KG1 (cell line): ENCODE data around the gene VN1R2.
"Not testable (repeated sequence)": the region's sequence is repeated elsewhere in the genome, so short reads cannot be mapped to it uniquely, and the experiment has no call there.

Experiments
- DNase-seq: peaks from one replicate; lab custom pipeline; 2025; lab: John Stamatoyannopoulos, UW

VN1R2 gene, protein sequence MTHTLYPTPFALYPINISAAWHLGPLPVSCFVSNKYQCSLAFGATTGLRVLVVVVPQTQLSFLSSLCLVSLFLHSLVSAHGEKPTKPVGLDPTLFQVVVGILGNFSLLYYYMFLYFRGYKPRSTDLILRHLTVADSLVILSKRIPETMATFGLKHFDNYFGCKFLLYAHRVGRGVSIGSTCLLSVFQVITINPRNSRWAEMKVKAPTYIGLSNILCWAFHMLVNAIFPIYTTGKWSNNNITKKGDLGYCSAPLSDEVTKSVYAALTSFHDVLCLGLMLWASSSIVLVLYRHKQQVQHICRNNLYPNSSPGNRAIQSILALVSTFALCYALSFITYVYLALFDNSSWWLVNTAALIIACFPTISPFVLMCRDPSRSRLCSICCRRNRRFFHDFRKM

DNA sequence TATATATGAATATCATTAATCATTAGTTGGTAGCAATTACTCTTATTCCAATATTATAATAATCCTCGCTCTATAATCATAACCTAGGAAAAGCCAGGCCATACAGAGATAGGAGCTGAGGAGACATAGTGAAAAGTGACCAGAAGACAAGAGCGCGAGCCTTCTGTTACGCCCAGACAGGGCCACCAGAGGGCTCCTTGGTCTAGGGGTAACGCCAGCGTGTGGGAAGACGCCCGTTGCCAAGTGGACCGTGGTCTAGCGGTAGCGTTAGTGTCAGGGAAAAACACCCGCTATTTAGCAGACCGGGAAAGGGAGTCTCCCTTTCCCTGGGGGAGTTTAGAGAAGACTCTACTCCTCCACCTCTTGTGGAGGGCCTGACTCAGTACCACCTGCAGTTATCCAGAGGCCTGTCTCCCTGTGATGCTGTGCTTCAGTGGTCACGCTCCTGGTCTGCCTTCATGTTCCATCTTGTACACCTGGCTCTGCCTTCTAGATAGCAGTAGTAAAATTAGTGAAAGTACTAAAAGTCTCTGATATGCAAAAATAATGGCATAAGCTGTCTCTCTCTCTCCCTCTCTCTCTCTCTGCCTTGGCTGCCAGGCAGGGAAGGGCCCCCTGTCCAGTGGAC lies at the start of gene VN1R2:
TSS of gene VN1R2 (plus strand) at position 578 of the 628 bp plus-strand sequence. CDS start 84 bp downstream, outside the sequence.
- not testable (repeated sequence) for DNase-seq

DNA sequence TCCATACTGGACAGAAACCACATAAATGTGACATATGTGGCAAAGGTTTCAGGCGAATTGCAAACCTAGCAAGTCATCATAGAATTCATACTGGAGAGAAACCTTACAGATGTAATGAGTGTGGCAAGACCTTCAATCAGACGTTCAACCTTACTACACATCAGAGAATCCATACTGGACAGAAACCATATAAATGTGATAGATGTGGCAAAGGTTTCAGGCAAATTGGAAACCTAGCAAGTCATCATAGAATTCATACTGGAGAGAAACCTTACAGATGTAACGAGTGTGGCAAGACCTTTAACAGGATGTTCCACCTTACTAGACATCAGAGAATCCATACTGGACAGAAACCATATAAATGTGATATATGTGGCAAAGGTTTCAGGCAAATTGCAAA lies 46.5 kb upstream of the VN1R2 start:
- DNase-seq, result not testable (repeated sequence)

DNA sequence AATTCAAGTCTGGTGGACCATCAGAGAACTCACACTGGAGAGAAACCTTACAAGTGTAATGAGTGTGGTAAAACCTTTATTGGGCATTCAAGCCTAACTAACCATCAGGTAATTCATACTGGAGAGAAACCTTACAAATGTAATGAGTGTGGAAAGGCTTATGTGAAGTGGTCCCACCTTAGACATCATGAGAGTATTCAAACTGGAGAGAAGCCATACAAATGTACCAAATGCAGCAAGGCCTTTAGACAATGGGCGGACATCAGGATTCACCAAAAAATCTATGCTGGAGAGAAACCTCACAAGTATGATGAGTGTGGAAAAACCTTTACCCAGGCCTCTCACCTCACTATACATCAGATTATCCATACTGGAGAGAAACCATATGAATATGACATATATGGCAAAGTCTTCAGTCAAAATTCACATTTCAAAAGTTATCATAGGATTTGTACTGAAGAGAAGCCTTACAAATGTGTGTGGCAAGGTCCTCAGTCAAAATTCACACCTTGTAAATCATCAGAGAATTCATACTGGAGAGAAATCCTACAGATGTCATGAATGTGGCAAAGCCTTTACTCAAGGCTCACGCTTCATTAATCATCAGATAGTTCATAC lies 45.3 kb upstream of the VN1R2 start:
- no peak for DNase-seq

DNA sequence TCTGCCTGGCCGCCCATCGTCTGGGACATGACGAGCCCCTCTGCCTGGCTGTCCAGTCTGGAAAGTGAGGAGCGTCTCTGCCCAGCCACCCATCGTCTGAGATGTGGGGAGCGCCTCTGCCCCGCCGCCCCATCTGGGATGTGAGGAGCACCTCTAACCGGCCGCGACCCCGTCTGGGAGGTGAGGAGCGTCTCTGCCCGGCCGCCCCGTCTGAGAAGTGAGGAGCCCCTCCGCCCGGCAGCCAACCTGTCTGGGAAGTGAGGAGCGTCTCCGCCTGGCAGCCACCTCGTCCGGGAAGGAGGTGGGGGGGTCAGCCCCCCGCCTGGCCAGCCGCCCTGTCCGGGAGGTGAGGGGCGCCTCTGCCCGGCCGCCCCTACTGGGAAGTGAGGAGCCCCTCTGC lies 35.4 kb upstream of the VN1R2 start:
- not testable (repeated sequence) for DNase-seq

DNA sequence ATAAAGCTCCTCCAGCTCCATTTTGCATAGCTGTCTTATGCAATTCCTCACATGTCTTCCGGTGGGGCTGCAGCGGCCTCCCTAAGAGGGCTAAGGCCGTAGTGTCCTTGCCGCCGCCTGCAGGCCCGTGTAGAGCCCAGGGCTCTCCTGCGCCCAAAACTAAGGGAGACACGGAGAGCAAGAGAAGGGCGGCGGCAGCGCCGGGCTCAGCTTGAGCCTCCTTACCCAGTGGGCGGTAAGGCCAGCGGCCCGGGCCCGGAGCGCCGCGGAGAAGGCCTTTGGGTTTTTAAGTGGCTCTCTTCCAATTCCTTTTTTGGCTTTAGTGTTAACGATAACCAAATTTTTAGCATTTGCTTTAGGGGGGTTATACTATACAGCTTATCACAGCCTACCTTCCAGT lies 33.5 kb upstream of the VN1R2 start:
- no peak for DNase-seq

DNA sequence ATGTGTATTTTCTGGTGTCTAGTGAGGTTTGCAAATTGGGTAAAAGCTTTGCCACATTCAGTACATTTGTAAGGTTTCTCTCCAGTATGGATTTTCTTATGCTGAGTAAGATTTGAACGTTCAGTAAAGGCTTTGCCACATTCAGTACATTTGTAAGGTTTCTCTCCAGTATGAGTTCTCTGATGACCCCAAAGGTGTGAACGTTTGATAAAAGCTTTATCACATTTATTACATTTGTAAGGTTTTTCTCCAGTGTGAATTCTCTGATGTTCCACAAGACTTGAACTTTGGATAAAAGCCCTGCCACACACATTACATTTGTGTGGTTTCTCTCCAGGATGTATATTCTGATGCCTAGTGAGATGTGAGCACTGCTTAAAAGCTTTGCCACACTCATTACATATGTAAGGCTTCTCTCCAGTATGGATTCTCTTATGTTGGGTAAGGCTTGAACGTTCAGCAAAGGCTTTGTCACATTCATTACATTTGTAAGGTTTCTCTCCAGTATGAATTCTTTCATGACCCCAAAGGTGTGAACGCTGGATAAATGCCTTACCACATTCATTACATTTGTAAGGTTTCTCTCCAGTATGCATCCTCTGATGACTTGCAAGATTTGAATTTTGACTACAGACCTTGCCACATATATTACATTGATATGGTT lies 20.8 kb upstream of the VN1R2 start:
- no peak for DNase-seq

DNA sequence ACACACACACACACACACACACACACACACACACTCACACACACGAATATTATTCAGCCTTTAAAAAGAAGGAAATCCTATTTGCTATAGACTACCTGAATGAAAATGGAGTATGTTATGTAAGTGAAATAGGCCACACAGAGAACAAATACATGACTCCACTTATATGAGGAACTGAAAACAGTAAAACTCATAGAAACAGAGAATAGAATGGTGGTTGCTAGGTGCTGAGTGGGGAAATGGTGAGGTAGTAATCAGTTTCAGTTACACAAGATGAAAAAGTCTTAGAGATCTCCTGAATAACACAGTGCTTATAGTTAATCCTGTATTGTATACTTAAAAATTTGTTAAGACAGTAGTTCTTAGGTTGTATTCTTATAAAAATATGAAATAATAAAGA lies 11.6 kb upstream of the VN1R2 start:
- no peak for DNase-seq

DNA sequence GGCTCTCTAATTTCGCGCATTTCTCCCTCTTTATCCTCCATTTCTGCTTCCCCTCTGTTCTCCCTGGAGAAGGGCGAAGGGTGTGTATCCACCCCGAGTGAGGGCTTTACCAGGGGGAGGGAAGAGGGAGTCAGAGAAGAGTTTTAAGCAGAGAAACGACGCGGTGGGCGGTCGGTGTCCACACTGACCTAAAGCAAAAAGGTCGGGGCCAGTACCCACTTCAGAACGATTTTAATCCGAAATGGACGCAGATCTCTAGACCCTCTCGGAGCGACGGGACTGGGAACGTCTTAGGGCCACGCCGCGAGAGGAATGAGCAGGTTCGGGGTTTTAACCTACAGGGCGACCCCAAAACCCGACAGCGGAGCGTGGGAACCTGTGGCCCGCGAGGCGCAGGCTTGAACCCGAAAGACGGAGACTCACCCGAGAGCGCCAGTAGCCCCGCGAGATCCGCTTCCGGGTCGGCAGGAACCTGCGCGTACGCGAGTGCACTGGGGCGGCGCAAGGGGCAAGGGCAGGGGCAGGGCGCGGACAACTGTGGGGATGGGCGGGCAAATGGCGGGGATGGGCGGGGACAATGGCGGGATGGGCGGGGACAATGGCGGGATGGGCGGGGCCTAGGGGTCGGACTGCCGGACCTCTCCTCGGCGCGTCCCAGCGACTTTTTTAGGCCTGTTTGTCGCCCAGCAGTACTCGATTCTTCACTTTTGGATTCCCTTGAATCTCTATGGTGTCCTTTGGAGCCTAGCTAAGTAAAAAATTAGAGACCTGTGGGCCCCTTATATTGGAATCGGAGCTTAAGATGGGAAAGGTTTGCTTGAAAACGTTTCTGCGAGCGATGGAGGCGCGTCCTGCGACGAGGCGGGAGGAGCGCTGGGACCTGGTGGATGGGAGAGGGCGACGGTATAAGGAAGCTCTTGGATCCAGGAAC lies 3.4 kb upstream of the VN1R2 start, which contains the start of gene ZNF677:
TSS of gene ZNF677 (minus strand) at position 463 of the 931 bp plus-strand sequence. CDS start 3,323 bp downstream, outside the sequence.
- DNase-seq, result peak; percentile 43

DNA sequence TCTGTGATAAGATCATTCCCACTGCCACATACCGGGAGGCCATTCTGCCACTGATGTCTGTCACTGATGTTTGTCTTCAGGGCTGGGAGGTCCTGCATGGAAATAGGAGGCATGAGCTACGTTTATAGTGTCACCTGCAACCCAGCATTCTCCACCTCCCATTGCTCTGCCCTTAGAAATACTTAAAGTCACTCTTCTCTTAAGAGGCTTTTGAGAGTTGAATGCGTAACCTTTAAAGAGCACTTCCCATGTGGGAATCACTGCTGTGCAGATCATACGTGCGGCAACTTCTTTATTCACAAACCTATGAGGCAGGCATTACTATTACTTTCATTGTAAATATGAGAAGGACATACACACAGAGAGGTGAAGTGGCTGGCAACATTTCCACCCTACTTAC lies 9.5 kb downstream of the VN1R2 start, which contains the start of gene VN1R4:
TSS of gene VN1R4 (minus strand) at position 101 of the 400 bp plus-strand sequence. CDS start at position 43, 58 bp downstream.
- not testable (repeated sequence) for DNase-seq

DNA sequence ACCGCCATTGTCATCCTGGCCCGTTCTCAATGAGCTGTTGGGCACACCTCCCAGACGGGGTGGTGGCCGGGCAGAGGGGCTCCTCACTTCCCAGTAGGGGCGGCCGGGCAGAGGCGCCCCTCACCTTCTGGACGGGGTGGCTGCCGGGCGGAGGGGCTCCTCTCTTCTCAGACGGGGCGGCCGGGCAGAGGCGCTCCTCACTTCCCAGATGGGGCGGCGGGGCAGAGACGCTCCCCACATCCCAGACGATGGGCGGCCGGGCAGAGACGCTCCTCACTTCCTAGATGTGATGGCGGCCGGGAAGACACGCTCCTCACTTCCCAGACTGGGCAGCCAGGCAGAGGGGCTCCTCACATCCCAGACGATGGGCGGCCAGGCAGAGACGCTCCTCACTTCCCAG lies 11.8 kb downstream of the VN1R2 start:
- not testable (repeated sequence) for DNase-seq

DNA sequence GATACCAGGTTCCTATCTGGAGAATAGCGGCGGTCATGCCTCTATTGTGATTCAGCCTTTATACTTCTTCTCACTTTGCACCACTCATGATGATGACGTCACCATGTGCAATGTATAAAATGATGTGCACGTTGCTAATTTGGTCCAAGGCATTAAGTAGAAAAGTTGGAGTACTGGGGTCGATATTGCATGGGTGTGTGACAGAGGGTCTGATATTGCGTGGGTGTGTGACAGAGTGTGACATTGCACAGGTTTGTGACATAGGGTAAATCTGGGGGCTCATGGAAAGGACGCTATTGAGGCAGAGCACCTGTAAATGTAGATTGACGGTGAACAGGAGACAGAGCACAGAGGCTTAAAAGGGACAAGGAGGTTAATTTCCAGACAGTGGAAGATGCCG lies 14.0 kb downstream of the VN1R2 start:
- no peak for DNase-seq

DNA sequence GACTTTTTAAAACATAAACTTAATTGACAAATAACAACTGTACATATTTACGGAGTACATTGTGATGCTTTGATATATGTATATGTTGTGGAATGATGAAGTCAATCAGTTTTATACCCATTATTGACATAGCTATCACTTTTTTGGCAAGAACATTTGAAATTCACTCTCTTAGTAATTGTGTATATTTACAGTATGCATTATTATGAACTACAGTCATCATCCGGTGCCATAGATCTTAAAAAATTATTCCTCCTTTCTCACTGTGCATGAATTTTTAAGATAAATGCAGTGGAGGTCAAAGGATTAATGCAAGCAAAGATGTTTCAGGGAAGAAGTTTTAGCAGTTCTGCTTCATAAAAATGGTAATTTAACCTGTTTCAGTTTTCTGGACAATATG lies 17.4 kb downstream of the VN1R2 start:
- no peak for DNase-seq

DNA sequence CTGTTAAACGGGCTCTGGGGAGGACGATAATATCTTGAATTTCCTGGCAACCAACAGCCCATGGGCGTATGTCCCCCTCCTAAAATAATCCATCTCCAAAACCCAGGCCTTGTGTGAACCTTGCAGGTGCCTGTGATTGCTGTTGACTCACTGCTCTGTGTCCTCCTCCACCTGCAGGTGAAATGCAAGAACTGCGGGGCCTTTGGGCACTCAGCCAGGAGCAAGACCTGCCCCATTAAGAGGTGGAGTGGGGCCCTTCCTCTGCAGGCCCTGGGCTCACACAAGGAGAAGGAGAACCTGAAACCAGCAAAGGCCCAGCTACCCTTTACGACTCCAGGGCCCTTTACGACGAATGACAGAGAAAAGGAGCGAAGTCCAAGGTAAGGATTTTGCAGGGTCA lies 23.9 kb downstream of the VN1R2 start:
- not testable (repeated sequence) for DNase-seq

DNA sequence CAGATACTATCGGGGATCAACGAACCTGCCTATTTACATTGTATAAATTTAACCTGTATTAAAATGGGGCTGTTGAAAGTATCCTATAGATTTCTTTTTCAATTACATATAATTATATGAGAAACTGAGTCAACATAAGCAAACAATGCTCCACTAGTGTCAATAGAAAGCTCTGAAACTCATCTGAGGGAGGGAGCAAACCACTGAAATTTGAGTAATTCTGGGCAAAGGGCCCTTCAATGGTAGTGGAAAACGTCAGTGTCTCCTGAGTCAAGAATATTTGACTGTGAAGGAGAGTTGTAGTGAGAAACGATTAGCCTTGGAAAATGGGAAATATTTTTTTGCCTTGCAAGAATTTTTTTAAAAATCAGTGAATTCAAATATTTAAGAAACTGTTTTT lies 27.0 kb downstream of the VN1R2 start:
- no peak for DNase-seq

DNA sequence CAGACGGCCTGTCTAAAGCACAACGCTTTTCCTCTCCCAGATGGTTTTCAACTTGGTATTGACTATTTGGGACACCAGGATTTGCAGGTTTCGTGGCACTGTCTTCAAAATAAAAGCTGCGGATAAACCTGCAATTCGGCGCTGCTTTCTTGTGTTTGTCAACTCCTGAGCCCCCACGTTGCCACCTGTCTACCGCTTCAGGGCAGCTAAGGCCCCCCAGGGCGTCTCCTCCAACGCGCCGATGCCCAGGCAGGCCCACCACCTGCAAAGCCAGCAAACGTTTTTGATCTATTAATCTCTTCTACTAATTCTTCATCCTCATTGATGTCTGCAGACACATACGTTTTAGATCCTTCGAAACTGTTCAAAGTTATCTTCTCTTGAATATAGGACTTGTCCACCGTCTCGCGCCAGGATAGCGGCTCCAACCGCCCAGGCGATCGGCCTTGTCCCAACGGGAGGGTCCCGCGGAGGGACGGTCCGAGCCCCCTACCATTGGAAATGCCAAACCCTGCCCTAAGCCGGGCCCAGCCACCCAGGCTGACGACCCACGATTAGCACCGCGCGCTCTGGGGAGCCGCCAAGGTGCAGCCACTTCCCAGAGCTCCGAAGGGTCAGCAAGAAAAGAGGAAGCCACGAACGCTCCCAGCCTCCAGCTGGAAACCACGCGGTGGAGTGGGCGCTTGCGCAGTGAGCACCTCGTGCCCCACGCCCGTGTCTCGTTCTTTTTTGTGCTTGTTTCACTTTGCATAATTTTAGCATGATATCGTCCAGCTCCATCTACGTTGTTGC lies 32.9 kb downstream of the VN1R2 start:
- DNase-seq, result no peak

DNA sequence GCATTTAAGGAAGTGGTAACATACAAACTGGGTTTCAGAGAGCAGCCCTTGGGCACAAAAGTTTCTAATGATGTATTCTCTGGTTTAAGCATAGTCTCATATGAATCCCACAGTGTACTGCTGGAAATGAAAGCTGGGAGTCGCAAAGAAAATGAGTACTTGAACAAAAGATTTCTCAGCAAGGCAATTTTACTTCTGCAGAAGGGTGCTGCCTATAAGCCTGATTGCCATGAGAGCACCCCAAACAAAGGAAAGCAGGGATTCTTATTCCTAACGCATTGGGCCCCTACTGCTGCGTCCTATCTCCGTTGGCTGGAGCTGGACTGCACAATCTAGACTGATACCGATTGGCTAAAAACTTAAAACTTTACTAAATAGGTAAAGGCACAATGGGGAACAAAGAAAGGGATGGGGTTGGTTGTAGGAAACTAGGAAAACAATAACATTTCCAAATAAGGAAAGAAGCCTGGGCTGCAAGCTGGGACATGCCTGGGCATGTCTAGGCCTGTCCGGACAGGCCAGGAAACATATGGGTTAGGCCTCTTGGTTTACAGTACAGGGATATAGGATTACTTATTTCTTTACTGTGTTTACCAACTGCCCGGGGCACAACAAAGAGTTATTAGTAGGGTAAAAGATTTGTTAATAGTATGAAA lies 36.8 kb downstream of the VN1R2 start:
- no peak for DNase-seq

DNA sequence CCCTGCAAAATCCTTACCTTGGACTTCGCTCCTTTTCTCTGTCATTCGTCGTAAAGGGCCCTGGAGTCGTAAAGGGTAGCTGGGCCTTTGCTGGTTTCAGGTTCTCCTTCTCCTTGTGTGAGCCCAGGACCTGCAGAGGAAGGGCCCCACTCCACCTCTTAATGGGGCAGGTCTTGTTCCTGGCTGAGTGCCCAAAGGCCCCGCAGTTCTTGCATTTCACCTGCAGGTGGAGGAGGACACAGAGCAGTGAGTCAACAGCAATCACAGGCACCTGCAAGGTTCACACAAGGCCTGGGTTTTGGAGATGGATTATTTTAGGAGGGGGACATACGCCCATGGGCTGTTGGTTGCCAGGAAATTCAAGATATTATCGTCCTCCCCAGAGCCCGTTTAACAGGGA lies 43.2 kb downstream of the VN1R2 start:
- DNase-seq, result not testable (repeated sequence)

DNA sequence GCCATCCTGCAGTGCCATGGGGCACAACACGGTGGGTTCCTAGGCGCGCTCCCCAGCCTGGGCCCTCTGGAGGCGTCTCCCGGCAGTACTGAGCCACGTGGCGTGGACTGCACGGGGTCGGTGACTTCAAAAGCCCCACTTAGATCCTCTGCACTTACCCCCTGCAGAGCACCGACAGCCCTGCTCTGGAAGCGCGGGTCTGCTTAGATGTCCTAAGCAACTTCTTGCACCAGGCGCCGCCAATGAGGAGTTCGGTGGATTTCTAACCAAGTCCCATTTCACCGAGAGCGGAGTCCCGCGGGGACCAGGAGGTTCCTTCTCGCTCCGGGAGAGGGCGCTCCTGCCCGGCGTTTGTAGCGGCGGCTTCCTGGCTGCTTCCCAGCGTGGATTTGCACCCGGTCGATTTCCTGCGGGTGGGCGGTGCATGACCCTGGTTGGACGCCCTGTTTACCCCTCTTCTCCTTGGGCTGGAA lies 50.3 kb downstream of the VN1R2 start:
- no peak for DNase-seq
